ENCODE data around the gene MAB21L4.

The MAB21L4 gene

GRCh38 chr2:240898108-240898730 is 2.3 kb upstream of the MAB21L4 start:
- DNase-seq (ENCODE audit: insufficient read length, low spot score), result no peak
- no peak for FAIRE-seq

GRCh38 chr2:240896871-240897692 is 1.1 kb upstream of the MAB21L4 start:
- FAIRE-seq (no peak), DNase-seq (ENCODE audit: insufficient read length, low spot score) (no peak)

GRCh38 chr2:240896394-240896793 is 438 bp upstream of the MAB21L4 start:
- FAIRE-seq, result no peak
- no peak for DNase-seq (ENCODE audit: insufficient read length, low spot score)

GRCh38 chr2:240894836-240895558 is 959 bp downstream of the MAB21L4 start:
- FAIRE-seq, result no peak

GRCh38 chr2:240894006-240894405 is 1.9 kb downstream of the MAB21L4 start:
- FAIRE-seq (no peak), DNase-seq (ENCODE audit: insufficient read length, low spot score) (no peak)

More at GRCh38 chr2:240894836-240895558, 959 bp downstream of the MAB21L4 start:
- DNase-seq (ENCODE audit: insufficient read length, low spot score), result no peak

GRCh38 chr2:240893363-240893844 is 2.6 kb downstream of the MAB21L4 start:
- DNase-seq (ENCODE audit: insufficient read length, low spot score) (no peak), FAIRE-seq (no peak)

- DNase-seq (ENCODE audit: insufficient read length, low spot score) (no peak), FAIRE-seq (no peak)
Observed at GRCh38 chr2:240892925-240893324, 3.0 kb downstream of the MAB21L4 start.

GRCh38 chr2:240892356-240892755 is 3.6 kb downstream of the MAB21L4 start:
- no peak for DNase-seq (ENCODE audit: insufficient read length, low spot score)
- FAIRE-seq, result no peak

GRCh38 chr2:240891492-240892340 is 4.2 kb downstream of the MAB21L4 start:
- DNase-seq (ENCODE audit: insufficient read length, low spot score) (no peak), FAIRE-seq (no peak)

GRCh38 chr2:240890691-240891090 is 5.3 kb downstream of the MAB21L4 start:
- DNase-seq (ENCODE audit: insufficient read length, low spot score), result no peak

GRCh38 chr2:240889601-240890560 is 6.1 kb downstream of the MAB21L4 start:
- FAIRE-seq, result no peak
- no peak for DNase-seq (ENCODE audit: insufficient read length, low spot score)

More at GRCh38 chr2:240890691-240891090, 5.3 kb downstream of the MAB21L4 start:
- no peak for FAIRE-seq

- FAIRE-seq, result no peak
- DNase-seq (ENCODE audit: insufficient read length, low spot score), result no peak
Observed at GRCh38 chr2:240888890-240889573, 6.9 kb downstream of the MAB21L4 start.

- FAIRE-seq (no peak), DNase-seq (ENCODE audit: insufficient read length, low spot score) (no peak)
Observed at GRCh38 chr2:240888130-240888889, 7.6 kb downstream of the MAB21L4 start.

GRCh38 chr2:240887631-240888030 is 8.3 kb downstream of the MAB21L4 start:
- no peak for FAIRE-seq
- no peak for DNase-seq (ENCODE audit: insufficient read length, low spot score)

GRCh38 chr2:240886678-240887609 is 9.0 kb downstream of the MAB21L4 start:
- FAIRE-seq (no peak), DNase-seq (ENCODE audit: insufficient read length, low spot score) (no peak)

GRCh38 chr2:240886023-240886565 is 9.9 kb downstream of the MAB21L4 start:
- FAIRE-seq, result no peak
- no peak for DNase-seq (ENCODE audit: insufficient read length, low spot score)

GRCh38 chr2:240885566-240885965 is 10.4 kb downstream of the MAB21L4 start:
- DNase-seq (ENCODE audit: insufficient read length, low spot score) (no peak), FAIRE-seq (no peak)

All from GM19239 (cell line).